Liver (tissue), 3 donors: ENCODE results near the gene BAHCC1.

ENCODE experiments used
- ATF3 ChIP-seq: IDR thresholded peaks from 2 replicates; pipeline ENCODE4 v1.6.1; 2016; ENCODE audit warnings: antibody characterized with exemption
- CTCF ChIP-seq: fragments of 150-350 bp; IDR thresholded peaks from 2 replicates; pipeline ENCODE4 v1.5.1; 2017; ENCODE audit warnings: improper control_type of control experiment, low read depth, low read length; ENCODE audit not compliant: missing input control
- EGR1 ChIP-seq, 2 donors: IDR thresholded peaks; 2 replicates each; pipeline ENCODE4 v1.6.1; 2016 to 2018; ENCODE audit warnings: antibody characterized with exemption in 2 of 2, low read depth in 2 of 2
- FOXA2 ChIP-seq: IDR thresholded peaks from 2 replicates; pipeline ENCODE4 v1.6.1; 2016; ENCODE audit warnings: antibody characterized with exemption
- GABPA ChIP-seq, 2 donors: IDR thresholded peaks in 1 of 2; conservative IDR thresholded peaks in 1 of 2; 2 replicates each; pipeline ENCODE4 v1.6.1; 2016; ENCODE audit warnings: antibody characterized with exemption in 2 of 2, mild to moderate bottlenecking in 1 of 2, moderate library complexity in 1 of 2
- HNF4A ChIP-seq, 2 donors: conservative IDR thresholded peaks; 2 replicates each; pipeline ENCODE4 v1.6.1; 2016; ENCODE audit warnings: antibody characterized with exemption in 2 of 2, mild to moderate bottlenecking in 2 of 2
- JUND ChIP-seq, 2 donors: IDR thresholded peaks; 2 replicates each; pipeline ENCODE4 v1.6.1; 2016; ENCODE audit warnings: antibody characterized with exemption in 2 of 2
- RAD21 ChIP-seq, 2 donors: IDR thresholded peaks; 2 replicates each; pipeline ENCODE4 v1.6.1; 2016; ENCODE audit warnings: antibody characterized with exemption in 2 of 2, mild to moderate bottlenecking in 2 of 2
- REST ChIP-seq: IDR thresholded peaks from 2 replicates; pipeline ENCODE4 v1.6.1; 2016; ENCODE audit warnings: antibody characterized with exemption, mild to moderate bottlenecking
- RXRA ChIP-seq, 2 donors: IDR thresholded peaks; 2 replicates each; pipeline ENCODE4 v1.6.1; 2017 to 2018; ENCODE audit warnings: antibody characterized with exemption in 2 of 2, mild to moderate bottlenecking in 1 of 2
- SP1 ChIP-seq: IDR thresholded peaks from 2 replicates; pipeline ENCODE4 v1.6.1; 2018; ENCODE audit warnings: antibody characterized with exemption, mild to moderate bottlenecking
- TAF1 ChIP-seq: conservative IDR thresholded peaks from 2 replicates; pipeline ENCODE4 v1.6.1; 2016; ENCODE audit warnings: antibody characterized with exemption, mild to moderate bottlenecking
- YY1 ChIP-seq: IDR thresholded peaks from 2 replicates; pipeline ENCODE4 v1.6.1; 2016; ENCODE audit warnings: antibody characterized with exemption, mild to moderate bottlenecking
- donor health status: healthy.
- donor health status: healthy.

- TF ChIP-seq CTCF (no peak), ATF3 (no peak), GABPA (IDR thresholded peaks at IDR 0.05 in 1 of 2, conservative IDR thresholded peaks at IDR 0.05 in 1 of 2) (no peak), HNF4A (conservative IDR thresholded peaks at IDR 0.05) (no peak), EGR1 (IDR thresholded peaks at IDR 0.05; ENCODE audit: low read depth in 2 of 2) (no peak), REST (no peak), FOXA2 (no peak), YY1 (no peak), RXRA (IDR thresholded peaks at IDR 0.05) (no peak), RAD21 (IDR thresholded peaks at IDR 0.05) (no peak), SP1 (no peak), JUND (IDR thresholded peaks at IDR 0.05) (no peak), TAF1 (no peak)
Observed at GRCh38 chr17:81455387-81455786, 60.1 kb downstream of the BAHCC1 start.
